ENCODE results near the gene ERBB2. TPM values are rescaled to one million over a fixed set of nuclear protein-coding genes. Genes with fewer than 3 reads are reported as not detected.

ERBB2 gene
- total and polyA plus RNA-seq, 12 donors = 40.3 to 89.1 (median 66.1) TPM

- peak in 3 of 8 donors; percentile 2 to 31 (median 6) for ATAC-seq
- WGBS, 2 donors = 2% methylated on average over 72 to 85 of the region's 85 CpGs
These were observed 31.6 kb upstream of the ERBB2 start, which contains the start of gene PNMT for GRCh38 chr17:39667945-39668924. Gene PNMT (plus strand): TSS chr17:39668453. CDS start chr17:39668476, 23 bp downstream.

GRCh38 chr17:39669897-39670735 is 29.7 kb upstream of the ERBB2 start:
- ATAC-seq (no peak), DNase-seq (no peak)
- Histone ChIP-seq H3K27ac (peak overlapping the region in 8 of 10 donors; percentile 62 to 98 (median 83)), H3K27me3 (peaks cover 0 to 59% (median 8%) of the 10 kb centered on the region in 7 donors), H3K4me3 (no peak overlapping the region), H3K4me1 (peaks cover 18 to 74% (median 53%) of the 10 kb centered on the region in 9 donors), H3K36me3 (no peaks in the 10 kb centered on the region), H3K9me3 (no peaks in the 10 kb centered on the region)
- WGBS, 2 donors = 82 to 83% methylated on average over 23 of the region's 23 CpGs
- intact Hi-C loops (cut with DNase I) = loop anchor here in 8 of 10 donors (2.0 to 10.0 kb wide), 7 partner anchors 33 to 82 kb away; partner anchors contain the start of genes STARD3 (in 2 of the 8), MIEN1 (in 1 of the 8) and PPP1R1B (in 1 of the 8)
- TF ChIP-seq CTCF (IDR thresholded peaks at IDR 0.05) = no peak

More at GRCh38 chr17:39667945-39668924, 31.6 kb upstream of the ERBB2 start, which contains the start of gene PNMT:
- intact Hi-C loops (cut with DNase I) = loop anchor here in 2 of 10 donors (2.0 to 5.0 kb wide), 3 partner anchors 31 to 84 kb away; partner anchors contain the start of gene STARD3 (in 1 of the 2)
- Histone ChIP-seq H3K4me1 (peaks cover 25 to 79% (median 53%) of the 10 kb centered on the region in 9 donors), H3K36me3 (no peaks in the 10 kb centered on the region), H3K9me3 (no peaks in the 10 kb centered on the region), H3K4me3 (peak within 1 kb of the TSS; percentile 24 to 77 (median 52)), H3K27me3 (peaks cover 0 to 59% (median 8%) of the 10 kb centered on the region in 7 donors), H3K27ac (peak within 1 kb of the TSS; percentile 88 to 98 (median 94))
- peak; percentile 52 to 81 (median 65) for TF ChIP-seq CTCF (IDR thresholded peaks at IDR 0.05)
- DNase-seq = peak; percentile 68 to 83

DNA sequence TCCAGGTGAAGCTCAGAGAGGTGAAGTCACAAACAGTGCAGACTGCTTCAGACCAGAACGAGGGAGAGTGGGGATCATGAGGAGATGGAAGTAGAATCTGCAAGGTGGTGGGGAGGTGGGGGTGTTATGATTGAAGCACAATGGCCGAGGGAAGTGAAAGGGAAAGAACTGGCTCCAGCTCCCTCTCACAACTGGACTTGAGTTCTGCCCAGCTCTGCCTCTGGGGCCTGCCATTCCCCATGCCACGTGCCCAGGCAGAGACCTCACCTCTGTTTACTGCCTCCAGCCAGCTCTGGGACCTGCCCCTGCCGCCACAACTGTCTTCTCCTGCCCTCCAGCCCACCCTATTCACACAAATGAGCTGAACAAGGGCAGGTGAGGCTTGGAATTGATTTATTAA is 29.1 kb upstream of the ERBB2 start:
- H3K4me3 ChIP-seq = no peak overlapping the region
- ATAC-seq = no peak
- H3K36me3 ChIP-seq = no peaks in the 10 kb centered on the region
- intact Hi-C loops (cut with DNase I) = loop anchor here in 6 of 10 donors (5.0 to 10.0 kb wide), 5 partner anchors 33 to 62 kb away; partner anchors contain the start of genes MIEN1 (in 1 of the 6), PPP1R1B (in 1 of the 6) and STARD3 (in 1 of the 6)
- no peak for DNase-seq
- WGBS, 2 donors = 57 to 71% methylated on average over 3 to 4 of the region's 4 CpGs
- peaks cover 22 to 80% (median 56%) of the 10 kb centered on the region in 9 donors for H3K4me1 ChIP-seq
- peak overlapping the region; percentile 35 to 98 (median 80) for H3K27ac ChIP-seq
- H3K9me3 ChIP-seq = no peaks in the 10 kb centered on the region
- TF ChIP-seq CTCF (IDR thresholded peaks at IDR 0.05) = no peak
- H3K27me3 ChIP-seq = peaks cover 0 to 57% (median 8%) of the 10 kb centered on the region in 7 donors
